Raji (cell line): ENCODE data around the gene LYRM1.

ENCODE experiments used
- POLR2A ChIP-seq: IDR thresholded peaks from 2 replicates; pipeline ENCODE4 v1.6.1; 2011; ENCODE audit warnings: low read depth, low read length, control low read depth; ENCODE audit not compliant: insufficient read depth

Gene LYRM1

DNA sequence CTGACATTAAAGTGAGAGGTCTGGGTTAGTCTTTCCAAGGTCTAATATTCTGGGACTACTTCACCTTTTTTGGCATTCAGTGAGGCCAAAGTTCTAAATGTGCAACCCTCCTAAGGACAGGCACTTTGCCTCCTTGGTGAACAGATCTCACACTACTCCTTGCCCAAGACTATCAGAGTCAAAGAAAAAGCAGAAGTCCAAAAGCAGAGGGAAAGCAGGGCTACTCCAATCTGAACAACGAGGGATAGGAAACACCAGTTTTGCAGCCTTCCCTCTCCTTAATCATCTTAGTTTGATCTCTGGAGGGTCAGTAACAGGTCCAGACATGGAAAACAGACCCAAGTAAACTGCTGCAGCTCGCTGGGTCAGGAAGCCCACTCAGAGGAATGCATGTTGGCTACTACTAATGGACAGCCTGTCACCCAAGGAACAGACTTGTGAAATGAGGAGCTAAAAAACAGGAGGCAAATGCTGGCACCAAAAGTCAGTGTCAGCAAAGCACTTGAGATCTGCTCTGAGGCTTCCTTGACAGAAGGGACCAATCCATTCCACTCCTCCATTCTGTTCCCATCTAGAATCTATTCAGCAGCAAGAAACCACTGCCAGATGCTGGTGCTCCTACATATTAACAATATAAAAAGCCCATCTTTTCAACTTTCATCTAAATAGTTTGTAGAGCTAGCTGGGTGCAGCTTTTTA lies 30.3 kb upstream of the LYRM1 start:
- TF ChIP-seq POLR2A = no peak

DNA sequence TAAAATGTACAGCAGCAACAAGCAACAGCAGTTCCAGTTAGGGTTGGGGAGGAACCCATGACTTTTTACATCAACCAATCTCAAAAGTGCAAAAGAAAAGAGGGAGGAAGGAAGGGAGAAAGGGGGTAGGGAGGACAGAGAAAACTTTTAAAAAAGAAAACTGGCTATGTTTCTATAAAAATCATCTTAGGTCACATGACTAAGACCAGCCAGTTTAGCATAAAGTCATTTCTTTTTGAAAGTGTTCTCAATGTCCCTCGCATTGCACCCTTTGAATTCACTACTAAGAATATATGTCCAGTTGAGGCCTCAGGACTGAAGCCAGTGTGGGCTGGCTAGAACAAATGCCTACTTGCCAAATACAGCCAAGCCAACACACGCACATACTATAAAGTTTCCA lies 29.3 kb upstream of the LYRM1 start:
- no peak for TF ChIP-seq POLR2A

DNA sequence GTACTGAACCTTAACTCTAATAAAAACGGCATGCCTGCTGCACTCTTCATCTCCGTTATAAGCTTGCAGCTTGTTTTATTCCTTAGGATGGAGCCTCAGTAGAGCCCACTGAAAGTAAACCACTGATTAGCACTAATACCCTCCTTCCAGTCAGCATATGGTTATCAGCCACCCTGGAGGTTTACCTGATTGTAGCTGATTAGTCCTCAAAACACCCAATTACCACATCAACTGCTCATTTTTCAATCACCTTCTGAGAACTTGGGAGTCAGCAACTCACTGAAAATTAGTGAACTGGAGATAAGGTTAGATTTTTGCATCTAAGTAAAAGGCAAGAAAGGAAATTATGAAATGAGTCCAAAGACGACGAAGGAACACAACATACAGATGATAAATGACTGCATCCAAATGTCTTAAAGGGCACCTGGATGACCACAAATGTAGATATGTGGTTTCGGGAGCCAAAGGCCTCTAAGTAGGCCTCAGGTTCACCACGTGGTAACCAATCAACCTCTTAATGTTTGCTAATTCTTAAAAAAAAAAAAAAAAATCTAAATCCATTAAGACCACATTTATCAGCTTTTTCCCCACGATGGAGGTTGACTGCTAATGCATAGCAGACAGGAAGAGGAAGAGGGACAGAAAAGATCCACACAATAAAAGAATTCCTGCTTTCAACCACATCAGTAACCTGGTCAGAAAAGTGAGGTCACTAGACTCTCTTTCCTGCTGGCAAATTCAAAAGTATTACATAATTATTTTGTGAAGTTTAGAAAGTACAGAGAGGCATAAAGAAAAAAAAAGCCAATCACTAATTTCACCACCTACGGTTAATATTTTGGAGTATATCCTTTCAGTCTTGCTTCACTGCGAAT lies 28.4 kb upstream of the LYRM1 start:
- TF ChIP-seq POLR2A = no peak

DNA sequence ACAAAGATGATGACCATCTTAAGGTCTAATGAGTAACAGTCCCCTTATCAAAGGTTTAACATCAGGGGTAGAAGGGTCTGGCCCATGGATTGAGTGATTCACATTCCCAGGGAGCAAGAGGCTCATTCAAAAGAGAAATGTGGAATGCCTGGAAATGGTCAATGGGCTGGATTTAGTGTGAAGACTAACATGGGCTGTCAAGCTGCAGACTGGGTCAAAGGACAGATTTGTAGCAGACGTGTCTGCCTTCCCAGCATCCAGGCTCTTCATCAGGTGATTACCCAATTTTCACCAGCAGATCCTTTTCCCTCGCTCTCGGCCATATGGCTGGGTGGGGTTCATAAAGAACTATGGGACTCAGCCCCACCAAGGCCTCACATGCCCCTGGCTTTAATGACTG lies 27.2 kb upstream of the LYRM1 start:
- no peak for TF ChIP-seq POLR2A

DNA sequence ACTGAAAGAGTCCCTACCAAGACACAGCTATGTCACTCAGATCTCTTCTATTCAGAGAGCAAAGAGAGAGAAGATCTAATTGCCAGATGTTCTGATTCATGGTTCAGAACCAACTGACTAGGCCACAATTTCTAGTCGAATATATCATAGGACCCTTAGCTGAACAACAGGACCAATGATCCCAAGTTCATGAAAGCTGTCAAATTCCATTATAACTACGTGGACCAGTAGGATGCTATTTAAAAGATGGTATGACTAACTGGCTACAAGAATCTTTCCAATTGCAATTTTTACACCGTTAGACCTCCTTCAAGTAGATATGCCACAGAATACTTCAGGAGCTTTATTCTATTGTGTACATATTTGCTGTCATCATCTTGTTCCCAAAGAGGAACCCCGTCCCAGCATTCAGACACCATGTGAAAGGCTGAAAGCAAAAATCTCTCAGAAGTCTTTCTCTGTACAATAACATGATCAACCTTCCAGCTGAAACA lies 26.4 kb upstream of the LYRM1 start:
- no peak for TF ChIP-seq POLR2A

DNA sequence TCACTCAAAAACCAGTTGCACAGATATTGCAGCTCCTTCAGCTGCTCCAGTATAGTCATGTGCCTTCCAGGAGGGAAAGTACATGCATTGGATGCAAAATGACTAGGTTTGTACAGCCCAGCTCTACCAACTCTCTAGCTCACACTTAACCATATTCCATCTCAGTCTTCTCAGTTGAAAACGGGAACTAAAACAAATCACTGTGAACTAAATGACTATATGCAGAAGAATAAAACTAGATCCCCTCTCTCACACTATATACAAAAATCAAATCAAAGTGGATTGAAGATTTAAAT lies 25.3 kb upstream of the LYRM1 start:
- TF ChIP-seq POLR2A = no peak

DNA sequence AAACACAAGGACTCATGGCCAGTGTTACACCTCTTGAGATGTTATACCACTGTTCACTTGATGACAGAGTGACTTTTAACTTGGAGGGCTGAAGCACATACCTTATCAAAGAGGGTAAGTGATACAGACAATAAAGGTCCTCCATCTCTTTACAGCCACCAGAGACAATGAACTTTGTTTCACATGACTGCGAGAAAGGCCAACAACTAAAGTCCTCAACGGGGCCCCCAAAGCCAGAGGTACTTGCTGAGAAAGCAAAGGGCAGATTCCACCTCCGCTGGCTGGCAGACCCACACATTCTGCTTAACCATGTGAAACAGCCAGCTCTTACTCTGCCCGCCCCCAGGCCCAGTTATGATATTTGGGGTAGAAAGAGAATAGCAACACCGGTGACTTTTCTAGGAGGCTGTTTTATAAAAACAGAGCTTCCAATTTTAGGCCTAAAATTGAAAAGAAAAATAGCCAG lies 21.9 kb upstream of the LYRM1 start:
- TF ChIP-seq POLR2A = no peak

DNA sequence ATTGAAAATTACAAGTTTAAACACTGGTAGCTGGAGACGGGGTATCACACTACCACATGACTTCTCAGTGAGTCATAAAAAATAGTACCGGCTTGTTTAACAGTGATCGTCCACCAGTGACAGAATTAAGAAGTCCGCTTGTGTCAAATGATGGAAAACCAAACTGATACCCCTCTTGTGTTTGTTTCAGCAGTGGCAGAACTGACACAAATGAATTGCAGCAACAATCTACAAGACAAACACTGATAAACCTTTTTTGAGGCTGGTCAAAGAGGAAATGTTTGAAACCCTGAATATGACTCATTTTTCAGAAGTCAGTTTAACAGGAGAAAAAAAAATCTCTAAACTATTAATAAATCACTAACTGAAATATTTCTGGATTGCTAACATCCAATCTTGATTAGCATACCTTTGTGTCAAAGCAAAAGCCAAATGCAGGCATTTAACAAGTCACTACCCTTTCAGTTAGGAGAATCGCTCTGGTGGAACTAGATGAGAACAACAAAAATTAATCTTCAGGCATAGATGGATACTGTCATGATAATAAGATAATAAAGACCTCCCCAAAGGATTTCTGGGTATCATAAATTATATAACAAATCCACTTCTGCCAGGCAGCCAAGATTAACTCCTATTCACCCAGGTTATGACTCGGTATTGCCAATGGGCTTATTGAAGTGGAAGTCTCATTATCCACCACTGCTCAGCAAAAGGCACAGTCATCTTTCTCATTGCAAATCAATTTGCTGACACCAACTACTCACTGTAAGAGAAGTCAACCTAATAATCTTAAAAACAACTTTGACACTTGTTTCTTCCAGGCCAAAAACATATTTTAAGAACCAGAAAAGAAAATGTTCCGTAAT lies 21.2 kb upstream of the LYRM1 start:
- TF ChIP-seq POLR2A = no peak

DNA sequence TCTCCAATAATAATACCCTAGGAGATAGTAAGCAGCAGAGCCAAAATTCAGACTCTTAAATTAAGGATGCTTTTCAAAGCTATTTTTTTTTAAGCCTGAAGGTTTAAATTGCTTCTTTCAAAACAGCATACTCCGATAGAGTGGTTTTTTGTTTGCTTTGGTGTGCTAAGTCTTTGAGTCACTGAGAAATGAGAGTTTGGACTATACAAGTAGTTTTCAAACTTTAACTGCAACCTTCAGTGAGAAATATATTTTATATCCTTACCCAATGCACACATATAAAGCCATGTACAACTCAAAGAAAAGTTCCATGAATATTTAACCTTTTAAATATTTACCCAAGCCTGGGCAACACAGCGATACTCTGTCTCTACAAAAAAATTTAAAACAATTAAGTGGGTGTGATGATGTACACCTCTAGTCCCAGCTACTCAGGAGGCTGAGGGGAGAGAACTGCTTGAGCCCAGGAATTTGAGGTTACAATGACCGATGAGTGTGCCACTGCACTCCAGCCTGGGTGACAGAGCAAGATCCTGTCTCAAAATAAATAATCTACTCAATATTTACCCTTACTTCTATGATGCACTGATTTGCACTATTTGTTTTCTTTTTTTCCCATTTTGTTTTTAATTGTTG lies 19.6 kb upstream of the LYRM1 start:
- no peak for TF ChIP-seq POLR2A

DNA sequence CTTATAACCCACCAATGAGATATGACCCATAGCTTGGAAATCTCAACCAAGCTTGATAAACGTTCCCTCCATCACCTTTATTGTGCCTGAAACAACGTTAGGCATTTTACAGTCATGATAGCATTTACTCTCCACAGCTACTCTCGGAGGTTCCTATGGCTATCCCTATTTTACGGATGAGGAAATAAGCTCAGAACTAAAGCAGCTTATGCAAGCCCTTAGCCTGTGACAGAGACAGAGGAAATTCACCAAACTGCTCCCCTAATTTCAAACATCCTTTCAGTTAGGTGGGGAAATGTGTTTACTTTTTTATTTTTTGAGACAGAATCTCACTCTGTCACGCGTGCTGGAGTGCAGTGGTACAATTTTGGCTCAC lies 19.1 kb upstream of the LYRM1 start:
- TF ChIP-seq POLR2A = no peak

DNA sequence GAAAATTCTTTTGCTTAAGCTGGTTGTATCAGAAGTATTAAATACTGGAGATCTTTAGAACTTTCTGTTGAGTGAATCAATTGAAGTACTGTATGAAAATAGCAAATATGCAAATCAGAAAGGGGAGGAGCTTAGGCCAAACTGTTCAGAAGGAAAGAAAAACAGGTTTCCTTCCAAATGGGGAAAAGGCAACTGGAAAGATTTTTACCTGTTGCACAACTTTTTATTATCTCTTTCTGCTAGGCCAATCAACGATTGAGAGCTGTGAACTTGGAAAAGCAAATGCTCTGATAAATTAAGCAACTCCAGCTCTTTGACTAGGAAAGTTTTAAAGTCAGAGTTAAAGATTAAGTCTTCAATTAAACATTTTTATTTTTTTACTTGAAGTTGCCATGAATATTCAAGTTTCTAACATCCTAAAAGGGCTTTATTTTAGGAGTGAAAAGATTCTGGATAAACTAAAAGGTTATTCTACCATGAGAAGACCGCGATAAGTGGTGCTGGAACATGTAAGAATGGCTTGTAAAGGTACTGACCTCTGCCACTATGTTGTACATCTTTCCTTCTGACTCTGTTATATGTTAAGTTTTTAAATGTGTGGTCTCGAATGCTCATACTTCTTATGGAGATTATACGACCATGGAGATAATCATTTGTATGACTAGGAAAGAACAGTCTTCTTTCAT lies 16.9 kb upstream of the LYRM1 start:
- no peak for TF ChIP-seq POLR2A

DNA sequence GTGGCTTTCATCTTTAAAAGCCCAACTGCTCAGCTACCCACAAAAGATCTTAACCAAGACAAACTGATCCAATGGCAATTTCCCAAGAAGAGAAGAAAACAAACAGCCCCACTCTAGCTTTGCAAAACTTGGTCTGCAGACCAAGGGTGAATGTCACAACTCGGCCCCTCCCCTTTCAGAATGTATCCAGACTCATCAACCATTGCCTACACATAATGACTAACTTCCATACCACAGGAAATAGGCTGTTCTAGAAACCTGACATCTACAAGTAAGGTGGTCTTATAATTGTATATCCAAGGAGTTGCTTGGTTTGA lies 16.4 kb upstream of the LYRM1 start:
- no peak for TF ChIP-seq POLR2A

DNA sequence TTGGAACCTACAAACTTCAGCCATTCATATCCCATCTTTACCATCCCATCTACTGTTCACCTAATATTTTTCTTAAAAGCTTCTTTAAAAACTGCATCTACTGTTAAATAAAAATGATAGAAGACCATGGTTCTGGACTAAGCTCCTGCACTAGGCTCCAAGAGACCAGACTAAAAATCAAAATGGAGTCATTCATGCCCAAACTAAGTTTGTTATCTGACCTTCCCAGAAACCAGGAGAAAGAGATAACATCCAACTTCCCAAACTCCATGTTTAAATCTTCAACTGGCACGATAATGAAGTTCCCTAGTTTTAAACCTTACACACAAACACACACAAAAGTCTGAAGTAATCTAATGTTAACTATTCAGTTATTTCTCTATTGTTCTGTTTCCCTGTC lies 14.3 kb upstream of the LYRM1 start:
- TF ChIP-seq POLR2A = no peak

DNA sequence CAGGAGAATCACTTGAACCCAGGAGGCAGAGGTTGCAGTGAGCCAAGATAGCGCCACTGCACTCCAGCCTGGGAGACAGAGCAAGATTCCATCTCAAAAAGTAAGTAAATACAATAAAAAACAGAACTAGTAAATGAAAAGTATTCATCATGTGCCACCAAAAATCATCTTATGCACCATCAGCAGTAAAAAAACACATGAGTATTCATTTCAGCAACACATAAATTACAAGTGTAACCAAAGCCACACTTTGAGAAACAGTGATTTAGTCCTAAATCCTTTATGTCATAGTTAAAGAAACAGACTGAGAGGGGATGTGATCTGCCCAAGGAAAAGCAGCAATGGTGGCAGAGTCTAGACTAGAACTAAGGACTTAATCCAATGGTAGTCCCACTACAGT lies 13.4 kb upstream of the LYRM1 start:
- TF ChIP-seq POLR2A = no peak

DNA sequence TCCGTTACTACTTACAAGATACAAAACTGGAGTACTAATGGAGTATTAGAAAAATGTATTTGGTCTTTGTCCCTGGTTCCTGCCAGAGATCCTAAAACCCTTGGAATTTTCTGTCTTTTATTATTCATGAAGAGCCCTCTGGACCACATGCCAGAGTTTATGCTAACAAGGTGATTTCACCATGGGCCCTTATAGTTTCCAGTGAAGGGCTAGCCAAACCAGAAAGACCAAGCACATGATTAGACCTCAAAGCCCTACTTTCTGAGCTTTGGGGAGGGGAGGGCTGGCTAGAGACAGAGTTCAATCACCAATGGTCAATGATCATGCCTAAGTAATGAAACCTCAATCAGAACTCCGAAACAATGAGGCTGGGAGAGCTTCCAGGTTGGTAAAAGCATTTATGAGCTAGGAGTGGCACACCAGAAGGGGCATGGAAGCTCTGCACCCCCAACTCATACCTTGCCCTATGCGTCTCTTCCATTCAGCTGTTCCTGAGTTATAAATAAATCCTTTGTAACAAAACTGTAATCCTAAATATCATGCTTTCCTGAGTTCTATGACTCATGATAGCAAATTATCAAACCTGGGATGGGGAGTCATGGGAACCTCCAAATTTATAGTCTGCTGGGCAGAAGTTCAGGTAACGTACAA lies 10.8 kb upstream of the LYRM1 start:
- TF ChIP-seq POLR2A = no peak

DNA sequence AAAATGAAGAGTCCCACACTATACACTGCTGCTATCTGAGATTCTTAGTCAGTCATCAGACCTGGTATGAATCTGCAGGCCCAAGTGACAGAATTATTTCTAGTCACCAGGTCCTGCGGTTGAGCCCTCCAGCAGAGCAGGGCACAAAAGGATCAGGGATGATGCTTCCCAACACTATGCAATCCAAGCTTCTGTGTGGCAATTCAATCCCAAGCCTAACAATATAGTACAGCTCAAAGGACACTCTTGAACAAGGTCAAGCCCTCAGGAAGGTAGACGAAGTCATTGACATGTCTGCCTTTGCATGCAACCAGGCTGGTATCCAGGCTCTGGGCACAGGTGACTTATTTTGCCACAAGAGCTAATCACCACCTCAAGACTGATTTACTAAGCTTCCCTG lies 6.2 kb upstream of the LYRM1 start:
- no peak for TF ChIP-seq POLR2A
